Hepatocyte (in vitro differentiated cells): ENCODE measurements around the gene TMEM182.
A peak's percentile ranks its signal among the peaks of the same experiment; 100 is the strongest.

Source experiments
- CTCF ChIP-seq: fragments of 200-600 bp; sonication (generic); IDR thresholded peaks from 2 replicates; pipeline ENCODE4 v1.5.1; 2016; ENCODE audit warnings: antibody characterized with exemption, mild to moderate bottlenecking; ENCODE audit not compliant: poor library complexity
- EZH2 ChIP-seq: fragments of 200-600 bp; sonication (generic); IDR thresholded peaks from 2 replicates; pipeline ENCODE4 v1.6.1; 2016; ENCODE audit warnings: antibody characterized with exemption, mild to moderate bottlenecking, borderline replicate concordance
- EZH2phosphoT487 ChIP-seq: fragments of 200-600 bp; sonication (generic); IDR thresholded peaks from one replicate; pipeline ENCODE4 v1.6.1; 2018; ENCODE audit warnings: antibody characterized with exemption, mild to moderate bottlenecking, low read depth, moderate library complexity; ENCODE audit not compliant: unreplicated experiment, severe bottlenecking

- TF ChIP-seq CTCF (peak; percentile 78), EZH2phosphoT487 (no peak), EZH2 (no peak)
Observed at GRCh38 chr2:102753563-102754159, 8.2 kb upstream of the TMEM182 start.
